Measurements from ENCODE around the gene DNAJC1.

GRCh38 chr10:22030421-22030820 is 26.9 kb upstream of the DNAJC1 start:
- TF ChIP-seq CTCF (IDR thresholded peaks at IDR 0.05; ENCODE audit: insufficient read depth, low read depth, low read length), result no peak
- TF ChIP-seq EZH2 (IDR thresholded peaks at IDR 0.05; ENCODE audit: insufficient read depth, low read length), result no peak

Data from astrocyte (in vitro differentiated cells and primary cell).